ENCODE results near the gene BGLAP.

- no peak for TF ChIP-seq CTCF (optimal IDR thresholded peaks at IDR 0.05 in 1 of 3, IDR thresholded peaks at IDR 0.05 in 1 of 3, conservative IDR thresholded peaks at IDR 0.05 in 1 of 3; ENCODE audit: extremely low read depth in 1 of 3, insufficient read depth in 2 of 3, low read length in 3 of 3)
- TF ChIP-seq EZH2 (IDR thresholded peaks at IDR 0.05; ENCODE audit: low read length), result no peak
These were observed 27.8 kb upstream of the BGLAP start for GRCh38 chr1:156214024-156214748.

Measured in keratinocyte (primary cell).